Testis (tissue), 3 donors: ENCODE measurements around the gene FLYWCH1. TPM values are rescaled to one million over a fixed set of nuclear protein-coding genes. Genes with fewer than 3 reads are reported as not detected.

Source experiments
- DNase-seq: peaks from one replicate; pipeline ENCODE4 v3.0.0-alpha.2; 2019
- H3K27ac ChIP-seq, 2 donors: fragments of 200-600 bp; sonication (generic); one replicate each; pipeline ENCODE4 v1.5.1; 2019
- H3K27me3 ChIP-seq: fragments of 200-600 bp; sonication (generic); one replicate; pipeline ENCODE4 v1.5.1; 2019
- H3K36me3 ChIP-seq: fragments of 200-600 bp; sonication (generic); one replicate; pipeline ENCODE4 v1.5.1; 2017; ENCODE audit warnings: low read depth; ENCODE audit errors: missing control alignments
- H3K4me1 ChIP-seq: fragments of 200-600 bp; sonication (generic); one replicate; pipeline ENCODE4 v1.5.1; 2019
- H3K4me3 ChIP-seq, 2 donors: fragments of 200-600 bp; sonication (generic); one replicate each; pipeline ENCODE4 v1.5.1; 2017 to 2019
- H3K9me3 ChIP-seq: fragments of 200-600 bp; sonication (generic); one replicate; pipeline ENCODE4 v1.5.1; 2017
- POLR2A ChIP-seq: fragments of 450-650 bp; IDR thresholded peaks from one replicate; pipeline ENCODE4 v1.6.1; 2017; ENCODE audit warnings: antibody characterized with exemption, mild to moderate bottlenecking, moderate library complexity
- WGBS, 2 donors: methylation state at CpG; one replicate each; pipeline ENCODE4 v1.1.5; 2018; 5-methylcytosine and 5-hydroxymethylcytosine counted together
- intact Hi-C: fragments of 100-400 bp; cut with DNase I; formaldehyde crosslinking; loops from one replicate; pipeline ENCODE4 v1.15.1; 2023; ENCODE audit warnings: low total_unique reads
- polyA plus RNA-seq: library from polyadenylated mRNA; stranded (reverse); fragments of 350-450 nt; fragmentation: Illumina TruSeq; extraction: RNeasy Lipid Tissue Mini Kit (QIAGEN cat#74804); gene quantifications from one replicate; pipeline ENCODE4 v1.2.3, GENCODE V29; 2014; ENCODE audit warnings: low read depth, low replicate concordance; ENCODE audit not compliant: insufficient read depth
- total RNA-seq, 2 donors: library from RNA; depleted of rRNA; stranded (reverse); fragments of >200 nt; gene quantifications; one replicate each; pipeline ENCODE4 v1.2.3, GENCODE V29; 2016
- TF ChIP-seq, protein P1 (sequence below), 3 experiments: fragments of 450-650 bp in 2 of 3; fragments of 200-600 bp in 1 of 3; sonication (generic) in 1 of 3; IDR thresholded peaks; one replicate each; pipeline ENCODE4 v1.5.1; 2016 to 2019; ENCODE audit warnings: antibody characterized with exemption in 3 of 3, mild to moderate bottlenecking in 2 of 3, moderate library complexity in 1 of 3

The FLYWCH1 gene
- total and polyA plus RNA-seq, 3 donors from 2014 or later, result 12.5 to 31.0 (median 26.7) TPM

DNA sequence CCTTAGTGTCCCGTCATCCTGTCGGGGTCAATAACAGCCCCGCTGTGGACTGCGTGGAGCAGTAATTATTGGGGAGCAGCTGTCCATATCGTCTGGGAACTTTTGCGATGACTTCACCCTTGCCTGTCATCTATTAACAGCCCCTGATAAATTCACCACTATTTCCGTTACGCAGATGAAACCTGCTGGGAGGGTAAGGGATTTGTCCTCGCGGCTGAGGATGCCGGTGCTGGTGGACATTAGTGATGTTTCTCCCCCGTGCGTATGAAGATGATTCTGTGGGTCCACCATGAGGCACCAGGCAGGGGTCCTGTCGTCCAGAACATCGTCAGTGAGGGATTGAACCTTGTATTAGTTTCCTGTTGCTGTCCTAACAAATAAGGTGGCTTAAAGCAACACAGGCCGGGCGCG is 27.7 kb upstream of the FLYWCH1 start:
- Histone ChIP-seq H3K36me3 (no peaks in the 10 kb centered on the region), H3K9me3 (no peaks in the 10 kb centered on the region), H3K27me3 (no peaks in the 10 kb centered on the region), H3K27ac (peak overlapping the region in 1 of 2 donors; percentile 94), H3K4me1 (no peaks in the 10 kb centered on the region), H3K4me3 (peak overlapping the region; percentile 67 to 94)
- WGBS, 2 donors, result 36 to 50% methylated on average over 18 of the region's 18 CpGs
- DNase-seq, result no peak
- intact Hi-C loops, result no loop called here
- TF ChIP-seq POLR2A, result no peak
- TF ChIP-seq, protein P1, sequence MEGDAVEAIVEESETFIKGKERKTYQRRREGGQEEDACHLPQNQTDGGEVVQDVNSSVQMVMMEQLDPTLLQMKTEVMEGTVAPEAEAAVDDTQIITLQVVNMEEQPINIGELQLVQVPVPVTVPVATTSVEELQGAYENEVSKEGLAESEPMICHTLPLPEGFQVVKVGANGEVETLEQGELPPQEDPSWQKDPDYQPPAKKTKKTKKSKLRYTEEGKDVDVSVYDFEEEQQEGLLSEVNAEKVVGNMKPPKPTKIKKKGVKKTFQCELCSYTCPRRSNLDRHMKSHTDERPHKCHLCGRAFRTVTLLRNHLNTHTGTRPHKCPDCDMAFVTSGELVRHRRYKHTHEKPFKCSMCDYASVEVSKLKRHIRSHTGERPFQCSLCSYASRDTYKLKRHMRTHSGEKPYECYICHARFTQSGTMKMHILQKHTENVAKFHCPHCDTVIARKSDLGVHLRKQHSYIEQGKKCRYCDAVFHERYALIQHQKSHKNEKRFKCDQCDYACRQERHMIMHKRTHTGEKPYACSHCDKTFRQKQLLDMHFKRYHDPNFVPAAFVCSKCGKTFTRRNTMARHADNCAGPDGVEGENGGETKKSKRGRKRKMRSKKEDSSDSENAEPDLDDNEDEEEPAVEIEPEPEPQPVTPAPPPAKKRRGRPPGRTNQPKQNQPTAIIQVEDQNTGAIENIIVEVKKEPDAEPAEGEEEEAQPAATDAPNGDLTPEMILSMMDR (IDR thresholded peaks at IDR 0.05), result no peak

DNA sequence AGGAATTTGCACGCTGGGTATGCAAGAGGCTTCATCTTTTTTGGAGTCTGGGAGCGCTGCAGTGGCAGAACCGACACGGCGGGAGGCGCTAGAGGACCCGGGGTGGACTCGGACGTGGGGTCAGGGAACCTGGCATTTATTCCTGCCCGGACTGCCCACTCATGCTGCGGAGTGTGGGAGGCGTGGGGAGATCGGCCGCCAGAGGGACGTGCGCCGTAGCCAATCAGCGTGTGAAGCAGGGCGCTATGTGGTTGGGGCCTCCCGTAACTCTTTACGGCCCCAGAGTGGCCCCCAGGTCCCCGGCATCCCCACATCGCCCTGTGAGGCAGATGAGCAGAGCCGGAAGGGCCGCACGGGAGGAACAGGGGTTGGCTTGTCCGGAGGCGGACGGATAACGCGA is 17.5 kb upstream of the FLYWCH1 start:
- no peak for DNase-seq
- TF ChIP-seq POLR2A, result no peak
- TF ChIP-seq, protein P1 (IDR thresholded peaks at IDR 0.05), result no peak
- Histone ChIP-seq H3K27me3 (no peaks in the 10 kb centered on the region), H3K36me3 (no peaks in the 10 kb centered on the region), H3K4me3 (peak overlapping the region; percentile 21 to 46), H3K4me1 (no peaks in the 10 kb centered on the region), H3K27ac (no peak overlapping the region), H3K9me3 (no peaks in the 10 kb centered on the region)
- intact Hi-C loops, result no loop called here
- 65 to 76% methylated on average over 10 to 31 of the region's 31 CpGs for WGBS, 2 donors

DNA sequence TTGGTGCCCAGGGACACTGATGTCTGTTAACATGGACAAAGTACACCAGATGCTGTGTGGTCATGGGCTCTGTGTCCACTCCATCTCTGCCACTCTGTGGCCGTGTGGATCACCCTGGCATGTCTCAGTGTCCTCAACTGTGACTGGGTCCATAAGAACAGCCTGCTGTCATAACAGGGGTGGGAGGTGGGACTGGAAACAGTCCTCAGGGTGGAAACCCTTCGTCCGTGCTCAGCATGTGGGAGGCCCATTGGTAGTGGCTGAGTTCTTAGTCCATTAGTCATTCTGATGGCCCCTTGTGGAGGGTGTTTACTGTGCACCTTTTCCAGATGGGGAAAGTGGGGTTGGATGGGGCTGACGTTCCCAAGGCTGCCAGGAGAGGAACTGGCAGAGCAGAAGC is 15.9 kb upstream of the FLYWCH1 start:
- no peak overlapping the region for H3K27ac ChIP-seq
- H3K36me3 ChIP-seq, result no peaks in the 10 kb centered on the region
- no peaks in the 10 kb centered on the region for H3K4me1 ChIP-seq
- H3K27me3 ChIP-seq, result no peaks in the 10 kb centered on the region
- H3K4me3 ChIP-seq, result no peak overlapping the region
- intact Hi-C loops, result no loop called here
- no peaks in the 10 kb centered on the region for H3K9me3 ChIP-seq
- DNase-seq, result no peak
- TF ChIP-seq, protein P1 (IDR thresholded peaks at IDR 0.05), result no peak
- TF ChIP-seq POLR2A, result no peak
- WGBS, 2 donors, result 67 to 69% methylated on average over 4 of the region's 4 CpGs

GRCh38 chr16:2896480-2897010 is 15.2 kb upstream of the FLYWCH1 start:
- Histone ChIP-seq H3K9me3 (no peaks in the 10 kb centered on the region), H3K36me3 (no peaks in the 10 kb centered on the region), H3K4me3 (no peak overlapping the region), H3K27ac (no peak overlapping the region), H3K27me3 (no peaks in the 10 kb centered on the region), H3K4me1 (no peaks in the 10 kb centered on the region)
- TF ChIP-seq, protein P1 (IDR thresholded peaks at IDR 0.05), result no peak
- TF ChIP-seq POLR2A, result no peak
- 88 to 92% methylated on average over 10 to 19 of the region's 19 CpGs for WGBS, 2 donors
- intact Hi-C loops, result no loop called here
- DNase-seq, result no peak

DNA sequence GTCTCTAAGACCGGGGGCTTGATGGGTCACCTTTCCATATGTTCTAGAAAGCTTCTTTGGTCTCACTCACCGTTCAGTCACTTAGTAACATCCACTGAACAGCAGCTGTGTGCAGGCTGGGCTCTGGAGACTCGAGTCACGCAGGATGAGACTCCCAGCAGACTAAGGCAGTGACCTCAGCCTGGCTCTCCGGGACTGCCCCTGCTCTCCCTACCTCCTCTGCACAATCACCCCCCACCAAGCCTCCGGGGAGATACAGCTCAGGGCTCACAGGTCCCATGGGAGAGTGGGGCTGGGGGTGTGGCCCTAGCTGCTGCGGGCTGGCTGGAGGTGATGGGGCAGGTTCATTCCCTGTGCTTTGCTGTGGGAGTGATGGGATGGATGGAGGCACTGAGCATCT is 14.6 kb upstream of the FLYWCH1 start:
- 74 to 100% methylated on average over 1 to 7 of the region's 7 CpGs for WGBS, 2 donors
- Histone ChIP-seq H3K4me3 (no peak overlapping the region), H3K27me3 (no peaks in the 10 kb centered on the region), H3K9me3 (no peaks in the 10 kb centered on the region), H3K27ac (no peak overlapping the region), H3K4me1 (no peaks in the 10 kb centered on the region), H3K36me3 (no peaks in the 10 kb centered on the region)
- intact Hi-C loops, result no loop called here
- TF ChIP-seq, protein P1 (IDR thresholded peaks at IDR 0.05), result no peak
- no peak for TF ChIP-seq POLR2A
- DNase-seq, result no peak
